ENCODE measurements around the gene IQUB.
"Not testable (repeated sequence)": the region's sequence is repeated elsewhere in the genome, so short reads cannot be mapped to it uniquely, and the experiment has no call there.

- not testable (repeated sequence) for TF ChIP-seq POLR2A (IDR thresholded peaks at IDR 0.05; ENCODE audit: low read length); GATA1 (IDR thresholded peaks at IDR 0.05; ENCODE audit: low read depth, low read length)
Measured at GRCh38 chr7:123530035-123530591, 4.3 kb downstream of the IQUB start.
